Activated naive CD4-positive, alpha-beta T cell treated with anti-CD3 and anti-CD28 coated beads, Interleukin-2, amount 10 ng/mL, durations not matched to agents 7 days and 5 days (primary cell): Measurements from ENCODE around the gene CLEC18C.
A peak's percentile ranks its signal among the peaks of the same experiment; 100 is the strongest.
"Not testable (repeated sequence)": the region's sequence is repeated elsewhere in the genome, so short reads cannot be mapped to it uniquely, and the experiment has no call there.

Experiments used
- CTCF ChIA-PET: fragments of 350-600 bp; sonication (Branson Sonifier 250); formaldehyde crosslinking; loops from one replicate; lab custom pipeline; 2021; ENCODE audit warnings: antibody characterized with exemption; lab: Charles Lee
- DNase-seq: peaks from one replicate; pipeline ENCODE4 v3.0.0-alpha.2; 2020
- H3K27ac Mint-ChIP-seq: one replicate; pipeline ENCODE4 v1.8.0; 2021; ENCODE audit warnings: mild to moderate bottlenecking, moderate library complexity, mixed read lengths
- H3K27me3 Mint-ChIP-seq: one replicate; pipeline ENCODE4 v1.8.0; 2021; ENCODE audit warnings: mild to moderate bottlenecking, mixed read lengths
- H3K36me3 Mint-ChIP-seq: one replicate; pipeline ENCODE4 v1.8.0; 2021; ENCODE audit warnings: mixed read lengths
- H3K4me1 Mint-ChIP-seq: one replicate; pipeline ENCODE4 v1.8.0; 2021; ENCODE audit warnings: mixed read lengths
- H3K4me3 Mint-ChIP-seq: one replicate; pipeline ENCODE4 v1.8.0; 2021; ENCODE audit warnings: mild to moderate bottlenecking, moderate library complexity, mixed read lengths
- H3K9me3 Mint-ChIP-seq: one replicate; pipeline ENCODE4 v1.8.0; 2021; ENCODE audit warnings: mixed read lengths

The CLEC18C gene

DNA sequence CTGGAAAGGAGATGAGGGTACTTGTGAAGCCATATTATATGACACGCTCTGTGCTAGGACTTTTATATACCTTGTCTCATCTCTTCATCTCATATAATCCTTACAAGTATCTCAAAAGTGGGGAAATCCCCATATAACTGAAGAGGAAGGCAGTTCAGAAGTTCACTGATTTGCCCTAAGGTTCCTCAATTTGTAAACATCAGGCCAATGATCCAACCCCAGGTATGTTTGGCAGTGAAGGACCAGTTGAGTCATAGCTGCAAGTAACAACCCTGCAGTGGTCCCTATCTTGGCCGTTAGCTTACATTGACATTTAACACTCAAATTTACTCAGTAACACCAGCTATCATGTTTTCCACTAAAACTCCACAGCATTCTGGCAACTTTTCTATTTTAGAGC, 45.0 kb downstream of the CLEC18C start:
- peaks cover 22% of the 10 kb centered on the region for H3K36me3 Mint-ChIP-seq
- H3K27me3 Mint-ChIP-seq, H3K27ac Mint-ChIP-seq, CTCF ChIA-PET, DNase-seq, H3K9me3 Mint-ChIP-seq, H3K4me3 Mint-ChIP-seq: not testable (repeated sequence)
- peaks cover 12% of the 10 kb centered on the region for H3K4me1 Mint-ChIP-seq

DNA sequence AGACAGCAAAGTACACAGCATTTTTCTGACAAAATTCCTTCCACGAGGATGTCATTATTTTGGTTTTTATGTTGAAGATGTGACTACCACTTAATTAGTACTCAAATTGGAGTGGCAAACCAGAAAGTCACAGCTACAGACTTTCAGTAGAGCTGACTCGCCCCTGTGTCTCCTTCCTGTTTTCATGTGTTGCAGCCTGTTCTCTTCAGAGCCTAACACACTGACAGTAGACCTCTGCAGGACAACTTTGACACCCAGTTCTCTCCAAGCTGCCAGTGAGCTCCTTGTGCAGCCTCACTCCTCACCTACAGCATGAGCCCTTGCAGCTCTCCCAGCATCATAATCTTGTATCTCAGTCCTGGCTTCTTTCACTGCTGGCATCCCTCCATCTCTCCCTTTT, 49.0 kb downstream of the CLEC18C start:
- H3K27me3 Mint-ChIP-seq, H3K4me3 Mint-ChIP-seq, H3K9me3 Mint-ChIP-seq, CTCF ChIA-PET: not testable (repeated sequence)
- DNase-seq, result peak; percentile 25
- H3K36me3 Mint-ChIP-seq, result peaks cover 25% of the 10 kb centered on the region
- peak overlapping the region; percentile 64 for H3K27ac Mint-ChIP-seq
- peaks cover 16% of the 10 kb centered on the region for H3K4me1 Mint-ChIP-seq

GRCh38 chr16:70223216-70223615, 49.6 kb downstream of the CLEC18C start:
- H3K27ac Mint-ChIP-seq, result peak overlapping the region; percentile 77
- H3K4me3 Mint-ChIP-seq, H3K9me3 Mint-ChIP-seq, CTCF ChIA-PET, H3K27me3 Mint-ChIP-seq, DNase-seq: not testable (repeated sequence)
- H3K36me3 Mint-ChIP-seq, result peaks cover 24% of the 10 kb centered on the region
- peaks cover 16% of the 10 kb centered on the region for H3K4me1 Mint-ChIP-seq

DNA sequence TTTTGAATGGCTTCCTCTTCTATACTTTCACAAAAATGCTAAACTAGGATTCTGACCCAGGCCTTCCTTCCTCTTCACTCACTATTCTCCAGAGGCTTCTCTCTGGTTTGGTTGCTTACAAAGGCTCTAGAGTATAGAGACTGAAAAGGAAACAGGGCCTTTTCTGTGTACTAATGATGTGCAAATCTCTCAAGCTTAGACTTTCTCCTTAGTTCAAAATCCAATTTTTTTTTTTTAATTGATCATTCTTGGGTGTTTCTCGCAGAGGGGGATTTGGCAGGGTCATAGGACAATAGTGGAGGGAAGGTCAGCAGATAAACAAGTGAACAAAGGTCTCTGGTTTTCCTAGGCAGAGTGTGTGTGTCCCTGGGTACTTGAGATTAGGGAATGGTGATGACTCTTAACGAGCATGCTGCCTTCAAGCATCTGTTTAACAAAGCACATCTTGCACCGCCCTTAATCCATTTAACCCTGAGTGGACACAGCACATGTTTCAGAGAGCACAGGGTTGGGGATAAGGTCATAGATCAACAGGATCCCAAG, 50.5 kb downstream of the CLEC18C start:
- H3K9me3 Mint-ChIP-seq, H3K27me3 Mint-ChIP-seq, H3K4me3 Mint-ChIP-seq, CTCF ChIA-PET, DNase-seq: not testable (repeated sequence)
- peaks cover 16% of the 10 kb centered on the region for H3K4me1 Mint-ChIP-seq
- H3K27ac Mint-ChIP-seq, result peak overlapping the region; percentile 12
- peaks cover 26% of the 10 kb centered on the region for H3K36me3 Mint-ChIP-seq

GRCh38 chr16:70224645-70225044, 51.1 kb downstream of the CLEC18C start:
- CTCF ChIA-PET, H3K4me3 Mint-ChIP-seq, H3K9me3 Mint-ChIP-seq, H3K27ac Mint-ChIP-seq, DNase-seq, H3K27me3 Mint-ChIP-seq: not testable (repeated sequence)
- Mint-ChIP-seq H3K4me1 (peaks cover 16% of the 10 kb centered on the region), H3K36me3 (peaks cover 25% of the 10 kb centered on the region)

DNA sequence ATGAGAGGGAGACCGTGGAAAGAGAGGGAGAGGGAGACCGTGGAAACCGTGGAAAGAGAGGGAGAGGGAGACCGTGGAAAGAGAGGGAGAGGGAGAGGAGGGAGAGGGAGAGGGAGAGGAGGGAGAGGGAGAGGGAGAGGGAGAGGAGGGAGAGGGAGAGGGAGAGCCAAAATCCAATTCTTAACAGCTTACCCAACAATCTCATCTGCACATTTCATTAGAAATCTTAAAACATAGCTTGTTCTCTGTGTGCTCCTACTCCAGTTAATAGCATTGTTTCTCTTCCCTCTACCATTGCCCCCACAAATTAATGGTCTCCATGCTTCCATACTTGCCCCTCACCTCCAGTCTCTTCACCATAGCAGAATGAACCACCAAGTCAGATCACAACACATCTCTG, 51.8 kb downstream of the CLEC18C start:
- peaks cover 16% of the 10 kb centered on the region for H3K4me1 Mint-ChIP-seq
- H3K27me3 Mint-ChIP-seq, DNase-seq, H3K4me3 Mint-ChIP-seq, CTCF ChIA-PET, H3K27ac Mint-ChIP-seq, H3K9me3 Mint-ChIP-seq: not testable (repeated sequence)
- peaks cover 22% of the 10 kb centered on the region for H3K36me3 Mint-ChIP-seq

DNA sequence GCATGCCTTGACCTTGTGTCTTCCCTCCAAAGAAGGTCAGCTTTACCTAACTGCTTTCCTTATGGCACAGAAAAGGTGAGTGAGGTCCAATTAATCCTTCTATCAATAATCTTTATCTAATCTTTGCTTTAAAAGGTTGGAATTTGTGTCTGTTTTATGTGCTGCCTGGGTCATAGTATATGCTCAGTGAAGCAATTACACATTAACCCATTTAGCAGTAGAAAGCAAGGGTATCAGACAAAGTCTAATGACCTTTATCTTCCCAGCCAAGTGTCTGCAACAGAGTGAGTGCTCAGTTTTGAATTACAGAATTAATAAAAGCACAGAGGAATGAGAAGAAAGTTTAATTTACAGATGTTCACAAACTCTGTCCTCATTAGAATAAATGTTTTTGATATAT, 52.4 kb downstream of the CLEC18C start:
- H3K4me3 Mint-ChIP-seq, CTCF ChIA-PET, H3K27me3 Mint-ChIP-seq, DNase-seq, H3K9me3 Mint-ChIP-seq, H3K27ac Mint-ChIP-seq: not testable (repeated sequence)
- H3K36me3 Mint-ChIP-seq, result peaks cover 21% of the 10 kb centered on the region
- peaks cover 16% of the 10 kb centered on the region for H3K4me1 Mint-ChIP-seq

DNA sequence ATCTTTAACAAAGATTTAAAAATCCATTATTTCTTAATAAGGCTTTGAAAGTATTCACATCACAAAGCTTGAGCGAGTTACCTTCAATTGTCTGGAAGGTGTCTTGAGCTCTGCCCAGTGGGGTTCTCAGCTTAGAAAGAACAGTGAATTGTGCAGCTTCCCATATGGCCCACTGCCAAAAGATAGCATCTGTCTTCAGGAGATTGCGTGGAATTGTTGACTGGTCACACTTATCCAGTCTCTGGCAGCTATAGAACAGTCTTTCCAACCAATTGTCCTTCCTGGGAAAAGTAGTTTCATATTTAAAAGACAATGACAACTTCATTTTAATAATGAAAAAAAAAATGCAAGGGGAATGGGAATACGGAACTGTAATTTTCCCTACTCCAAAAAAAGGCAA, 58.2 kb downstream of the CLEC18C start:
- CTCF ChIA-PET, H3K27ac Mint-ChIP-seq, H3K4me3 Mint-ChIP-seq, H3K9me3 Mint-ChIP-seq, DNase-seq, H3K4me1 Mint-ChIP-seq, H3K27me3 Mint-ChIP-seq: not testable (repeated sequence)
- peaks cover 21% of the 10 kb centered on the region for H3K36me3 Mint-ChIP-seq
